H1 (cell line): ENCODE data around the gene TPD52L2. TPM values are rescaled to one million over a fixed set of nuclear protein-coding genes. Genes with fewer than 3 reads are reported as not detected.

Source experiments
- CTCF ChIA-PET: fragments of 300-600 bp; sonication (Branson Sonifier 250); formaldehyde crosslinking; loops from one replicate; lab custom pipeline; 2021; ENCODE audit not compliant: partially characterized antibody; lab: Charles Lee
- POLR2A ChIA-PET: fragments of 300-600 bp; sonication (Branson Sonifier 250); formaldehyde crosslinking; loops from one replicate; lab custom pipeline; 2021; ENCODE audit warnings: inconsistent platforms; ENCODE audit not compliant: partially characterized antibody; lab: Charles Lee
- DNase-seq, 2 experiments: peaks; one replicate each; pipeline versions ENCODE4 v3.0.0 to v3.0.0-alpha.2; 2010 to 2022; ENCODE audit warnings: low spot score in 2 of 2, low read depth in 1 of 2, mixed read lengths in 1 of 2
- FAIRE-seq: peaks from 2 replicates; lab custom pipeline; 2011; peaks lifted over from hg19 to GRCh38; lab: Jason Lieb, UNC
- H2AFZ ChIP-seq: 2 replicates; pipeline ENCODE4 v1.8.1; 2012; ENCODE audit warnings: low read length, inconsistent platforms
- H2AK5ac ChIP-seq: 2 replicates; pipeline ENCODE4 v1.6.1; 2013; ENCODE audit warnings: low read depth, low read length
- H2BK120ac ChIP-seq: replicated peaks from 2 replicates; pipeline ENCODE3; 2013; ENCODE audit warnings: low read depth, low read length, inconsistent platforms
- H2BK12ac ChIP-seq: 2 replicates; pipeline ENCODE4 v1.6.1; 2013; ENCODE audit warnings: low read depth, low read length
- H2BK15ac ChIP-seq: 2 replicates; pipeline ENCODE4 v1.6.1; 2013; ENCODE audit warnings: low read length
- H2BK20ac ChIP-seq: 2 replicates; pipeline ENCODE4 v1.6.1; 2013; ENCODE audit warnings: low read length
- H2BK5ac ChIP-seq: 2 replicates; pipeline ENCODE4 v1.6.1; 2013; ENCODE audit warnings: low read depth, low read length
- H3K14ac ChIP-seq: 2 replicates; pipeline ENCODE4 v1.6.1; 2013; ENCODE audit warnings: inconsistent platforms; ENCODE audit not compliant: insufficient read length
- H3K18ac ChIP-seq: 2 replicates; pipeline ENCODE4 v1.6.1; 2013; ENCODE audit warnings: low read length; ENCODE audit errors: extremely low read depth
- H3K23ac ChIP-seq: 2 replicates; pipeline ENCODE4 v1.6.1; 2013; ENCODE audit warnings: inconsistent platforms; ENCODE audit not compliant: insufficient read length
- H3K23me2 ChIP-seq: 2 replicates; pipeline ENCODE4 v1.6.1; 2013; ENCODE audit warnings: low read depth, low read length
- H3K27ac ChIP-seq: 2 replicates; pipeline ENCODE4 v1.6.1; 2011; ENCODE audit warnings: low read depth, low read length, inconsistent platforms
- H3K27me3 ChIP-seq, 4 experiments: replicated peaks in 1 of 4; 1 replicate in 1 of 4; 2 replicates in 3 of 4; pipeline versions ENCODE4 v1.6.1 to v1.8.1; 2011 to 2013; ENCODE audit warnings: low read length in 3 of 4, mild to moderate bottlenecking in 3 of 4, inconsistent platforms in 2 of 4, mixed read lengths in 2 of 4, moderate library complexity in 1 of 4; ENCODE audit not compliant: control insufficient read depth in 3 of 4, insufficient read depth in 3 of 4; ENCODE audit errors: extremely low read depth in 1 of 4
- H3K36me3 ChIP-seq, 4 experiments: 2 replicates each; pipeline versions ENCODE4 v1.6.1 to v1.8.1; 2011 to 2013; ENCODE audit warnings: mild to moderate bottlenecking in 4 of 4, low read length in 3 of 4, moderate library complexity in 2 of 4, control low read depth in 1 of 4, inconsistent platforms in 1 of 4; ENCODE audit not compliant: insufficient read depth in 4 of 4, control insufficient read depth in 2 of 4
- H3K4ac ChIP-seq: replicated peaks from 2 replicates; pipeline ENCODE3; 2013; ENCODE audit warnings: low read length, low read depth, mixed read lengths, inconsistent platforms; ENCODE audit not compliant: insufficient read length
- H3K4me1 ChIP-seq, 4 experiments: replicated peaks in 1 of 4; 1 replicate in 1 of 4; 2 replicates in 3 of 4; pipeline versions ENCODE4 v1.6.1 to v1.8.1; 2011 to 2013; ENCODE audit warnings: low read length in 3 of 4, inconsistent platforms in 2 of 4, mixed read lengths in 1 of 4; ENCODE audit not compliant: insufficient read depth in 4 of 4, control insufficient read depth in 3 of 4
- H3K4me2 ChIP-seq, 2 experiments: 2 replicates each; pipeline versions ENCODE4 v1.6.1 to v1.8.1; 2011 to 2013; ENCODE audit warnings: low read depth in 2 of 2, low read length in 2 of 2, control low read depth in 1 of 2, inconsistent platforms in 1 of 2, mild to moderate bottlenecking in 1 of 2; ENCODE audit not compliant: insufficient read depth in 1 of 2
- H3K4me3 ChIP-seq, 4 experiments: fragments of 200-600, 300-600 bp in 1 of 4; sonication (generic), shearing (Covaris generic), sonication (Bioruptor Twin) in 1 of 4; 2 replicates each; pipeline versions ENCODE4 v1.5.1 to v1.8.1; 2011 to 2016; ENCODE audit warnings: low read length in 4 of 4, low read depth in 3 of 4, control low read depth in 2 of 4, inconsistent platforms in 2 of 4, mild to moderate bottlenecking in 2 of 4, mixed read lengths in 1 of 4, moderate library complexity in 1 of 4; ENCODE audit not compliant: insufficient read depth in 2 of 4; ENCODE audit errors: extremely low read depth in 1 of 4
- H3K56ac ChIP-seq: replicated peaks from 2 replicates; pipeline ENCODE3; 2013; ENCODE audit warnings: low read depth, mild to moderate bottlenecking, mixed read lengths, low read length, inconsistent platforms; ENCODE audit not compliant: insufficient read length
- H3K79me1 ChIP-seq: 2 replicates; pipeline ENCODE4 v1.6.1; 2013; ENCODE audit warnings: low read depth, low read length, control low read depth
- H3K79me2 ChIP-seq, 2 experiments: 2 replicates each; pipeline versions ENCODE4 v1.6.1 to v1.8.1; 2012 to 2013; ENCODE audit warnings: low read length in 2 of 2, mild to moderate bottlenecking in 2 of 2, inconsistent platforms in 1 of 2; ENCODE audit not compliant: insufficient read depth in 2 of 2, control insufficient read depth in 1 of 2
- H3K9ac ChIP-seq, 4 experiments: replicated peaks in 1 of 4; 1 replicate in 1 of 4; 2 replicates in 3 of 4; pipeline versions ENCODE4 v1.6.1 to v1.8.1; 2011 to 2013; ENCODE audit warnings: low read depth in 3 of 4, low read length in 3 of 4, control low read depth in 2 of 4, mild to moderate bottlenecking in 2 of 4, moderate library complexity in 2 of 4, inconsistent platforms in 1 of 4; ENCODE audit errors: extremely low read depth in 1 of 4
- H3K9me3 ChIP-seq, 2 experiments: 2 replicates each; pipeline versions ENCODE4 v1.6.1 to v1.8.1; 2012 to 2013; ENCODE audit warnings: mild to moderate bottlenecking in 2 of 2, moderate library complexity in 2 of 2, control low read depth in 1 of 2, inconsistent platforms in 1 of 2, low read depth in 1 of 2, low read length in 1 of 2, mixed read lengths in 1 of 2; ENCODE audit not compliant: insufficient read depth in 2 of 2
- H4K20me1 ChIP-seq, 2 experiments: replicated peaks in 1 of 2; 2 replicates each; pipeline versions ENCODE3 to v1.8.1; 2011 to 2013; ENCODE audit warnings: inconsistent platforms in 2 of 2, low read length in 2 of 2, mild to moderate bottlenecking in 1 of 2; ENCODE audit not compliant: insufficient read depth in 2 of 2, control insufficient read depth in 1 of 2
- H4K5ac ChIP-seq: 2 replicates; pipeline ENCODE4 v1.6.1; 2013; ENCODE audit warnings: low read length, low read depth, mixed read lengths, inconsistent platforms; ENCODE audit not compliant: insufficient read length
- H4K8ac ChIP-seq: 2 replicates; pipeline ENCODE4 v1.8.0; 2013; ENCODE audit warnings: mild to moderate bottlenecking, moderate library complexity, low read length, inconsistent platforms; ENCODE audit not compliant: insufficient read depth; ENCODE audit errors: extremely low read depth
- H4K91ac ChIP-seq: replicated peaks from 2 replicates; pipeline ENCODE3; 2013; ENCODE audit warnings: low read length, mixed read lengths, inconsistent platforms; ENCODE audit not compliant: insufficient read length
- ASH2L ChIP-seq: fragments of 200-600, 300-600 bp; sonication (generic); IDR thresholded peaks from one replicate; pipeline ENCODE4 v1.7.1; 2017; ENCODE audit warnings: low read length
- ATF2 ChIP-seq: IDR thresholded peaks from 2 replicates; pipeline ENCODE4 v1.6.1; 2012; ENCODE audit warnings: low read length, inconsistent platforms
- BACH1 ChIP-seq: IDR thresholded peaks from 2 replicates; pipeline ENCODE4 v1.6.1; 2012; ENCODE audit warnings: low read length, improper control_type of control experiment
- E2F6 ChIP-seq: IDR thresholded peaks from 2 replicates; pipeline ENCODE4 v1.6.1; 2012; ENCODE audit warnings: inconsistent platforms
- EGR1 ChIP-seq: IDR thresholded peaks from 2 replicates; pipeline ENCODE4 v1.6.1; 2011; ENCODE audit warnings: low read depth, low read length, borderline replicate concordance
- EZH2 ChIP-seq: fragments of 200-600 bp; sonication (generic); IDR thresholded peaks from 2 replicates; pipeline ENCODE4 v1.7.1; 2012; ENCODE audit warnings: low read depth, mild to moderate bottlenecking, moderate library complexity, low read length, inconsistent platforms; ENCODE audit not compliant: severe bottlenecking
- HDAC6 ChIP-seq: IDR thresholded peaks from one replicate; pipeline ENCODE4 v1.7.1; 2012; ENCODE audit warnings: low read depth, mild to moderate bottlenecking, inconsistent platforms, low read length, moderate library complexity
- SP1 ChIP-seq: IDR thresholded peaks from 2 replicates; pipeline ENCODE4 v1.6.1; 2011; ENCODE audit warnings: low read depth, low read length
- SRF ChIP-seq: IDR thresholded peaks from 2 replicates; pipeline ENCODE4 v1.6.1; 2011; ENCODE audit warnings: mild to moderate bottlenecking, low read depth, low read length, moderate library complexity
- TAF1 ChIP-seq: IDR thresholded peaks from 2 replicates; pipeline ENCODE4 v1.6.1; 2011; ENCODE audit warnings: mild to moderate bottlenecking, low read depth, low read length
- TBP ChIP-seq: IDR thresholded peaks from 2 replicates; pipeline ENCODE4 v1.6.1; 2011; ENCODE audit warnings: low read depth, low read length, improper control_type of control experiment
- WGBS, 2 experiments: shearing (Covaris generic) in 1 of 2; methylation state at CpG; one replicate each; pipeline versions ENCODE4 v1.1.6 to v1.1.7; 2013 to 2015; ENCODE audit warnings: low lambda C conversion rate in 2 of 2, mixed read lengths in 2 of 2, inconsistent platforms in 1 of 2, low coverage in 1 of 2, missing lambda C conversion rate in 1 of 2; ENCODE audit not compliant: insufficient replicate concordance in 2 of 2, insufficient coverage in 1 of 2, insufficient read length in 1 of 2; ENCODE audit errors: extremely low coverage in 1 of 2, missing lambda C conversion rate in 1 of 2; 5-methylcytosine and 5-hydroxymethylcytosine counted together
- polyA plus RNA-seq, 7 experiments: library from polyadenylated mRNA; depleted of rRNA in 3 of 7; stranded (reverse) in 5 of 7; unstranded in 2 of 7; fragments of >200 nt in 5 of 7; fragments of 200-250 nt in 2 of 7; gene quantifications; 1 replicate in 5 of 7; 2 replicates in 1 of 7; 4 replicates in 1 of 7; pipeline versions ENCODE4 v1.2.1 to v1.2.3, GENCODE V29; 2011 to 2013; ENCODE audit warnings: missing spikeins in 2 of 7, mixed read lengths in 2 of 7
- total RNA-seq: library from RNA; stranded (reverse); fragmentation: NEBNext Ultra II Directional; extraction: Animal tissue kit (Norgen Biotek cat#: 25700); gene quantifications from 2 replicates; pipeline ENCODE4 v1.2.1, GENCODE V29; 2021

The TPD52L2 gene
- total and polyA plus RNA-seq, 2 of the 8 experiments (the other 6 are each of a cell fraction or from before 2014, with no cell fraction given), result 77.1 to 80.2 TPM

- DNase-seq (no peak), FAIRE-seq (no peak)
- CTCF ChIA-PET, result interaction anchor here (1.3 to 3.0 kb wide), 4 partner anchors 9 to 35 kb away, joined by 3 to 8 read pairs (median 5); partner anchors contain the start of gene TPD52L2
- Histone ChIP-seq H3K4me2 (no peak overlapping the region), H2AK5ac (no peak overlapping the region), H2BK20ac (no peak overlapping the region), H3K79me2 (peaks cover 3 to 53% of the 10 kb centered on the region in 2 experiments; a peak in 2 of 4 replicates), H2BK120ac (no peak overlapping the region), H3K79me1 (peaks cover 21% of the 10 kb centered on the region), H3K4me1 (peaks cover 0 to 6% (median 4%) of the 10 kb centered on the region in 4 experiments; a peak in 4 of 7 replicates), H2BK12ac (no peak overlapping the region), H3K18ac (no peak overlapping the region), H3K23me2 (peaks cover 3% of the 10 kb centered on the region; the same call in 1 of the 2 replicates), H2AFZ (no peak overlapping the region), H3K9me3 (no peaks in the 10 kb centered on the region), H2BK5ac (no peak overlapping the region), H4K5ac (no peak overlapping the region), H3K14ac (no peak overlapping the region), H2BK15ac (no peak overlapping the region), H3K4ac (no peak overlapping the region), H4K91ac (no peak overlapping the region), H4K8ac (no peak overlapping the region), H3K27ac (no peak overlapping the region), H3K27me3 (no peaks in the 10 kb centered on the region), H4K20me1 (peaks cover 4 to 16% of the 10 kb centered on the region in 2 experiments), H3K23ac (no peak overlapping the region), H3K36me3 (no peaks in the 10 kb centered on the region), H3K4me3 (no peak overlapping the region), H3K56ac (no peak overlapping the region), H3K9ac (no peak overlapping the region)
- POLR2A ChIA-PET, result interaction anchor here (1.4 kb wide), 1 partner anchor 33 kb away, joined by 3 read pairs; the partner anchor contains the start of gene TPD52L2
- no peak for TF ChIP-seq E2F6
- no peak for TF ChIP-seq EGR1
- TF ChIP-seq ASH2L, result no peak
- no peak for TF ChIP-seq EZH2
- no peak for TF ChIP-seq SP1
- TF ChIP-seq ATF2, result no peak
- no peak for TF ChIP-seq SRF
- TF ChIP-seq HDAC6, result no peak
- no peak for TF ChIP-seq TBP
- TF ChIP-seq BACH1, result no peak
- TF ChIP-seq TAF1, result no peak
- WGBS, 2 experiments, result 83% methylated on average over 6 of the region's 6 CpGs; no CpG with 5 or more reads in 1 of the 2 experiments
These were observed 33.0 kb downstream of the TPD52L2 start for GRCh38 chr20:63897978-63898561.
